HFFc6 (cell line): Measurements from ENCODE around the gene EDNRB. TPM values are rescaled to one million over a fixed set of nuclear protein-coding genes. Genes with fewer than 3 reads are reported as not detected.

Source experiments
- DNase-seq: peaks from one replicate; pipeline ENCODE4 v3.0.0-alpha.2; 2018
- H3K27ac Mint-ChIP-seq: 2 replicates; pipeline ENCODE4 v1.8.0; 2020; ENCODE audit warnings: mild to moderate bottlenecking, mixed read lengths
- H3K27me3 Mint-ChIP-seq: 2 replicates; pipeline ENCODE4 v1.8.0; 2021; ENCODE audit warnings: mild to moderate bottlenecking, moderate library complexity, mixed read lengths; ENCODE audit not compliant: insufficient read depth
- H3K36me3 Mint-ChIP-seq: 2 replicates; pipeline ENCODE4 v1.8.0; 2021; ENCODE audit warnings: low read depth, mixed read lengths
- H3K4me1 Mint-ChIP-seq: 2 replicates; pipeline ENCODE4 v1.8.0; 2020; ENCODE audit warnings: low read depth, mixed read lengths
- H3K4me3 Mint-ChIP-seq: 2 replicates; pipeline ENCODE4 v1.8.0; 2020; ENCODE audit warnings: mild to moderate bottlenecking, moderate library complexity, mixed read lengths
- H3K9me3 Mint-ChIP-seq: 2 replicates; pipeline ENCODE4 v1.8.0; 2020; ENCODE audit warnings: mild to moderate bottlenecking, mixed read lengths
- CTCF ChIP-seq: fragments of 200-600 bp; sonication (generic); IDR thresholded peaks from 2 replicates; pipeline ENCODE4 v1.5.0; 2021; ENCODE audit warnings: antibody characterized with exemption, mild to moderate bottlenecking
- total RNA-seq, 6 experiments: library from RNA; stranded (reverse); fragmentation: NEBNext Ultra II Directional; extraction: Animal tissue kit (Norgen Biotek cat#: 25700); gene quantifications; 2 replicates in 1 of 6; 3 replicates in 5 of 6; pipeline ENCODE4 v1.2.3, GENCODE V29; 2021

EDNRB gene
- total RNA-seq, 6 experiments from 2014 or later, result not detected

GRCh38 chr13:77891041-77891440 is 27.6 kb downstream of the EDNRB start:
- Mint-ChIP-seq H3K9me3 (peaks cover 27% of the 10 kb centered on the region), H3K4me3 (no peak overlapping the region), H3K27me3 (peaks cover 2% of the 10 kb centered on the region; the same call in 1 of the 2 replicates), H3K4me1 (no peaks in the 10 kb centered on the region), H3K27ac (no peak overlapping the region), H3K36me3 (no peaks in the 10 kb centered on the region)
- no peak for DNase-seq
- no peak for TF ChIP-seq CTCF

- no peaks in the 10 kb centered on the region for H3K4me1 Mint-ChIP-seq
Measured at GRCh38 chr13:77883328-77883727, 35.3 kb downstream of the EDNRB start.

GRCh38 chr13:77878190-77878589 is 40.4 kb downstream of the EDNRB start:
- no peak for DNase-seq
- Mint-ChIP-seq H3K36me3 (no peaks in the 10 kb centered on the region), H3K4me1 (no peaks in the 10 kb centered on the region), H3K27me3 (no peaks in the 10 kb centered on the region), H3K4me3 (no peak overlapping the region), H3K27ac (no peak overlapping the region), H3K9me3 (peaks cover 17% of the 10 kb centered on the region)
- no peak for TF ChIP-seq CTCF

More at GRCh38 chr13:77883328-77883727, 35.3 kb downstream of the EDNRB start:
- Mint-ChIP-seq H3K27me3 (no peaks in the 10 kb centered on the region), H3K36me3 (no peaks in the 10 kb centered on the region), H3K4me3 (no peak overlapping the region), H3K9me3 (peaks cover 26% of the 10 kb centered on the region), H3K27ac (no peak overlapping the region)
- TF ChIP-seq CTCF, result no peak
- DNase-seq, result no peak

GRCh38 chr13:77876176-77876575 is 42.5 kb downstream of the EDNRB start:
- Mint-ChIP-seq H3K27me3 (no peaks in the 10 kb centered on the region), H3K4me3 (no peak overlapping the region)
- DNase-seq, result no peak

GRCh38 chr13:77874406-77874805 is 44.2 kb downstream of the EDNRB start:
- Mint-ChIP-seq H3K4me3 (no peak overlapping the region), H3K27ac (no peak overlapping the region), H3K36me3 (no peaks in the 10 kb centered on the region), H3K27me3 (no peaks in the 10 kb centered on the region), H3K4me1 (no peaks in the 10 kb centered on the region), H3K9me3 (peaks cover 43% of the 10 kb centered on the region)
- no peak for TF ChIP-seq CTCF
- DNase-seq, result no peak

More at GRCh38 chr13:77876176-77876575, 42.5 kb downstream of the EDNRB start:
- no peak for TF ChIP-seq CTCF
- H3K36me3 Mint-ChIP-seq, result no peaks in the 10 kb centered on the region
- H3K9me3 Mint-ChIP-seq, result peaks cover 33% of the 10 kb centered on the region
- H3K27ac Mint-ChIP-seq, result no peak overlapping the region
- H3K4me1 Mint-ChIP-seq, result no peaks in the 10 kb centered on the region

- Mint-ChIP-seq H3K4me3 (no peak overlapping the region), H3K27me3 (no peaks in the 10 kb centered on the region; the same call in 1 of the 2 replicates), H3K36me3 (no peaks in the 10 kb centered on the region), H3K4me1 (no peaks in the 10 kb centered on the region), H3K9me3 (peaks cover 46% of the 10 kb centered on the region), H3K27ac (no peak overlapping the region)
- TF ChIP-seq CTCF, result no peak
- no peak for DNase-seq
Measured at GRCh38 chr13:77872995-77873394, 45.6 kb downstream of the EDNRB start.
